COLO668 (cell line): ENCODE measurements around the gene SLC35G1.
A peak's percentile ranks its signal among the peaks of the same experiment; 100 is the strongest.

Experiments
- DNase-seq: peaks from one replicate; lab custom pipeline; 2025; ENCODE audit not compliant: unreplicated experiment; lab: John Stamatoyannopoulos, UW

SLC35G1 gene

GRCh38 chr10:93893646-93894515 is at the start of gene SLC35G1:
TSS of gene SLC35G1 (plus strand) at chr10:93893978. CDS start at chr10:93894034, 56 bp downstream.
- DNase-seq = peak; percentile 74

GRCh38 chr10:93844979-93845626 is 48.7 kb upstream of the SLC35G1 start:
- no peak for DNase-seq

GRCh38 chr10:93849593-93849992 is 44.2 kb upstream of the SLC35G1 start:
- no peak for DNase-seq

GRCh38 chr10:93850031-93851015 is 43.5 kb upstream of the SLC35G1 start:
- DNase-seq = no peak

GRCh38 chr10:93851169-93851568 is 42.6 kb upstream of the SLC35G1 start:
- no peak for DNase-seq

- no peak for DNase-seq
Observed at GRCh38 chr10:93852476-93853095, 41.2 kb upstream of the SLC35G1 start.

GRCh38 chr10:93854975-93855374 is 38.8 kb upstream of the SLC35G1 start:
- no peak for DNase-seq

GRCh38 chr10:93856349-93857145 is 37.2 kb upstream of the SLC35G1 start:
- DNase-seq = no peak

- no peak for DNase-seq
Observed at GRCh38 chr10:93859049-93859655, 34.6 kb upstream of the SLC35G1 start.

GRCh38 chr10:93861825-93862224 is 32.0 kb upstream of the SLC35G1 start:
- DNase-seq = no peak

GRCh38 chr10:93865794-93866425 is 27.9 kb upstream of the SLC35G1 start:
- no peak for DNase-seq

GRCh38 chr10:93867525-93867924 is 26.3 kb upstream of the SLC35G1 start:
- no peak for DNase-seq

GRCh38 chr10:93871671-93872204 is 22.0 kb upstream of the SLC35G1 start:
- no peak for DNase-seq

GRCh38 chr10:93872375-93873158 is 21.2 kb upstream of the SLC35G1 start:
- DNase-seq = no peak

- DNase-seq = no peak
Observed at GRCh38 chr10:93873420-93874115, 20.2 kb upstream of the SLC35G1 start.

GRCh38 chr10:93874309-93875031 is 19.3 kb upstream of the SLC35G1 start:
- no peak for DNase-seq

GRCh38 chr10:93875032-93875358 is 18.8 kb upstream of the SLC35G1 start:
- no peak for DNase-seq
